ENCODE measurements around the gene CALML6. TPM values are rescaled to one million over a fixed set of nuclear protein-coding genes. Genes with fewer than 3 reads are reported as not detected.

The CALML6 gene, protein sequence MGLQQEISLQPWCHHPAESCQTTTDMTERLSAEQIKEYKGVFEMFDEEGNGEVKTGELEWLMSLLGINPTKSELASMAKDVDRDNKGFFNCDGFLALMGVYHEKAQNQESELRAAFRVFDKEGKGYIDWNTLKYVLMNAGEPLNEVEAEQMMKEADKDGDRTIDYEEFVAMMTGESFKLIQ
- total RNA-seq (2014; rRNA removed; shearing (Covaris generic)) = 0.53 and 2.4 TPM in 2 replicates

DNA sequence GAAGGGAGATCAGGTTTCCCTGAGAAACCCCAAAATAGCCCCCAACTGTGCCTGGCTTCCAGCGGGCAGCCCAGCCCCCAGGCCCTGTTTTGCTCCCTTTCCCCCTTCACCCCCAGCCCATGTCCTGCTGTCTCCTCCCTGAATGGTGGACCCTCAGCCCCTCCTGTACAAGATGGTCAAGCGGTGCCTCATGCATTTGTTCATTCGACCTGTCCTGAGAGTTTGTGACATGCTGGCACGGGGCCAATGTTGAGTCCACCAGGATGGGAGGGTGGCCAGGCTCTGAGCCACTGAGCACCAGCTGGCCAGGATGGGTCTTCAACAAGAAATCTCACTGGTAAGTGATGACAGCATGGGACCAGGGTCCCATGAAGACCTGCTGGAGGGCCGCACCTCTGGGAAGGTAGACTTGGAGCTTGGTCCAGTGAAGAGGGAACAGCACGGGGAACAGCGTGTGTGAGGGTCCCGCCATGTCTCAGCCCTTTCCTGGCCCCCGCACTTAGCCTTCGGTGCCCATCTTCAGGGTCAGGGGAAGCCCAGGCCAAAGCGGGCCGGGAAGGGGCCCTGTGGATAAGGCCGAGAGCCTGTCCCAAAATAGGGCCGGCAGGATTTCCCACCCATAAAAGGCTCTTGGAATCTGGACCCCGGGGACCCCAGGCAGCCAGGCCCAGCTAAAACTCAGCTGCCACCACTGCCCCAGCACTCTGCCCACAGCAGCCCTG is at the start of gene CALML6:
Gene CALML6 (plus strand): TSS at position 290 of the 722 bp plus-strand sequence. CDS start 21 bp downstream, at position 311.

DNA sequence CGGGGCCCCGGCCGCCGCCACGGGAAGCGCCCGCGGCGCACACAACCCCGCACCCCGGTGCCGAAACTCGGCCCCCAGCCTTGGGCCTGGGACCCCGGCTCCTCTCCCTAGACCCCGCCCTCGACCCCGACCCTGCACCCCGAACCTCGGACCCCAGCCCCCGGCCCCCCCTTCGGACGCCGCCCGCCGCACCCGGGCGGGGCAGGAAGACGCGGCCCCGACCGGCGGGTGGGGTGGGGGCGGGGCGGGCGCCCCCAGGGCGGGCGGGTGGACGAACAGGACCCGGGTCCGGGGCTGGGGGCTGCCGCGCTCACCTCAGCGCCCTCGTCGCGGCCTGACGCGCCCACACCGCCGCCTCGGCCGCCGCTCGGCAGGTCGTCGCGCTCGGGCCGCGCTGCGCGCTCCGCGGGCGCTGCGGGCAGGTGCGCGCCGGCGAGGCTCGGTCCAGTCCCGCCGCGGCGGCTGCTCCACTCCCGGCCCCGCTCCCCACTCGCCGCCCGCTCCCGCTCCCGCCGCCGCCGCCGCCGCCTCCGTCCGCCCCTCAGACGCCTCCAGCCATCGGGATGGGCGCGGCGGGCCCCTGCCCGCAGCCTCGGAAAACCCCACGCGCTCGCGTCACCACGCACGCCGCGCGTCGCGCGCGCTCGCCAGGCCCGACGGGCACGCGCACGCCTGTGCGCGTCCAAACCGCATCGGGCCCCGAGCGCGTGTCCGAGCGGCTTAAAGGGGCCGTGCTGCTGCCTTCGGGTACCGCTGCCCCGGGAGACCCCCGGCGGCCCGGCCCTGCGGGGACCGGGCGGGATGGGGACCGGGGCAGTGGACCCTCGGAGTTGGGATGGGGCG is 24.3 kb upstream of the CALML6 start, which contains the start of gene GNB1:
Gene GNB1 (minus strand): TSS at position 582 of the 843 bp plus-strand sequence. CDS start 65,634 bp downstream, outside the sequence.

DNA sequence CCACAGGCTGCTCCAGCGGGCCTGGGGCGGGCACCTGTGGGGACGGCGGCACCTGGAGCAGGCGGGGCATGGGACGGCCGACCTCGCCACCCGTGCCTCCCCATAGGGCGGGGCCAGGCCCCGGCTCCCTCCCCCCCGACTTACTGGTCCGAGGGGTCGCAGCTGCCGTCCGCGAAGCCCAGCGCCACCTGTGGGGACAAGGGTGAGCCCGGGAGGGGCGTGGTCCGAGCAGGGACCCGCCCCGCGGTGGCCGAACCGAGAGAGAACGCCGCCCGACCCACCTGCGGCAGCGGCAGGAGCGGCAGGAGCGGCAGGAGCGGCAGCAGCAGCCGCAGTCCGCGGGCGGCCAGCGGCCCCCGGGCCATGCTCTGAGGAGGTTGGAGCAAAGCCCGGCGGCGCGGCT is 3.8 kb downstream of the CALML6 start, which contains the start of gene TMEM52:
Gene TMEM52 (minus strand): TSS at position 379 of the 403 bp plus-strand sequence. CDS start 14 bp downstream, at position 365.

Other genes starting within 250 kb of the CALML6 start
- gene SLC35E2B, start 222.5 kb upstream of the CALML6 start, total RNA-seq (2014; rRNA removed; shearing (Covaris generic)) = 19.3 and 21.4 TPM in 2 replicates
- gene CDK11A, start 190.9 kb upstream of the CALML6 start, total RNA-seq (2014; rRNA removed; shearing (Covaris generic)) = 36.1 and 38.4 TPM in 2 replicates
- gene NADK, start 136.8 kb upstream of the CALML6 start, total RNA-seq (2014; rRNA removed; shearing (Covaris generic)) = 53.4 and 60.2 TPM in 2 replicates
- gene GNB1, start 24.2 kb upstream of the CALML6 start, total RNA-seq (2014; rRNA removed; shearing (Covaris generic)) = 48.3 and 53.2 TPM in 2 replicates
- gene TMEM52, start 4.0 kb downstream of the CALML6 start, total RNA-seq (2014; rRNA removed; shearing (Covaris generic)) = 1.2 TPM in 1 of 2 replicates, not detected in the other
- not detected in 2 replicates for gene CFAP74, start 88.5 kb downstream of the CALML6 start, total RNA-seq (2014; rRNA removed; shearing (Covaris generic))
- not detected in 2 replicates for gene GABRD, start 104.1 kb downstream of the CALML6 start, total RNA-seq (2014; rRNA removed; shearing (Covaris generic))
- 29.8 and 40.1 TPM in 2 replicates for gene PRKCZ, start 135.2 kb downstream of the CALML6 start, total RNA-seq (2014; rRNA removed; shearing (Covaris generic))